Choroid plexus epithelial cell (primary cell): ENCODE results near the gene DSTYK.
"Not testable (repeated sequence)": the region's sequence is repeated elsewhere in the genome, so short reads cannot be mapped to it uniquely, and the experiment has no call there.

Source experiments
- DNase-seq: peaks from one replicate; pipeline ENCODE4 v3.0.0-alpha.2; 2010; ENCODE audit warnings: low read depth
- H3K4me3 ChIP-seq: 2 replicates; pipeline ENCODE4 v1.5.1; 2011; ENCODE audit warnings: low read depth, mild to moderate bottlenecking, control low read depth, low read length, moderate library complexity
- TF ChIP-seq, protein P1 (sequence below): conservative IDR thresholded peaks from 2 replicates; pipeline ENCODE4 v1.5.1; 2011; ENCODE audit warnings: low read depth, mild to moderate bottlenecking, control low read depth, inconsistent platforms, low read length, moderate library complexity

Gene DSTYK

DNA sequence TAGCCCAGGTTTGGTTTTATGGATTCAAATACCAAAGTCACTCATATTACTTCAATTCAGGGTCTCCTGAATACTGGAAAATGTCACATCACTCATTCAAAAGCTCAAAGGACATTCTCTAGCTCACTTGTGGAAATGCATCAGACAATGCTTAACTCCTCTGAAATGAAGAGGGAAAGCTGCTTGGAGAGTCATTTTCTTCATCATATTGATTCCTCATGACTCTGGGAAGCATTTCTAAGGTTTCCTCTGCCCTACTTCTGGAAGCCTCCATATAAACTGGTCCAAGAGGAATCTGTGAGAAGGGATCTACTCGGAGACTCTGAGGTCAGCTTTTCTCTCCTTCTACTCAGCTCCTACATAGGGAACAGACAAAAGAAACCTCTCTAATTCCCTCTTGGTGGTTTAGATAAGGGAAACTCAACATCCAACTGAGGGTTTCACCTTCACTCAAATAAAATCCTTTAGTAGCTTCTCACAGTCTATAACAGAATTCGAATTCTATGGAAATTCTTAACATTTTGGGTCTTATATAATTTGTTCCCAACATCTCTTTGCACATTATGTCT lies 53.4 kb downstream of the DSTYK start:
- no peak overlapping the region for H3K4me3 ChIP-seq
- TF ChIP-seq, protein P1, sequence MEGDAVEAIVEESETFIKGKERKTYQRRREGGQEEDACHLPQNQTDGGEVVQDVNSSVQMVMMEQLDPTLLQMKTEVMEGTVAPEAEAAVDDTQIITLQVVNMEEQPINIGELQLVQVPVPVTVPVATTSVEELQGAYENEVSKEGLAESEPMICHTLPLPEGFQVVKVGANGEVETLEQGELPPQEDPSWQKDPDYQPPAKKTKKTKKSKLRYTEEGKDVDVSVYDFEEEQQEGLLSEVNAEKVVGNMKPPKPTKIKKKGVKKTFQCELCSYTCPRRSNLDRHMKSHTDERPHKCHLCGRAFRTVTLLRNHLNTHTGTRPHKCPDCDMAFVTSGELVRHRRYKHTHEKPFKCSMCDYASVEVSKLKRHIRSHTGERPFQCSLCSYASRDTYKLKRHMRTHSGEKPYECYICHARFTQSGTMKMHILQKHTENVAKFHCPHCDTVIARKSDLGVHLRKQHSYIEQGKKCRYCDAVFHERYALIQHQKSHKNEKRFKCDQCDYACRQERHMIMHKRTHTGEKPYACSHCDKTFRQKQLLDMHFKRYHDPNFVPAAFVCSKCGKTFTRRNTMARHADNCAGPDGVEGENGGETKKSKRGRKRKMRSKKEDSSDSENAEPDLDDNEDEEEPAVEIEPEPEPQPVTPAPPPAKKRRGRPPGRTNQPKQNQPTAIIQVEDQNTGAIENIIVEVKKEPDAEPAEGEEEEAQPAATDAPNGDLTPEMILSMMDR = no peak
- no peak for DNase-seq

GRCh38 chr1:205155665-205156377 lies 55.7 kb downstream of the DSTYK start:
- not testable (repeated sequence) for DNase-seq, H3K4me3 ChIP-seq

DNA sequence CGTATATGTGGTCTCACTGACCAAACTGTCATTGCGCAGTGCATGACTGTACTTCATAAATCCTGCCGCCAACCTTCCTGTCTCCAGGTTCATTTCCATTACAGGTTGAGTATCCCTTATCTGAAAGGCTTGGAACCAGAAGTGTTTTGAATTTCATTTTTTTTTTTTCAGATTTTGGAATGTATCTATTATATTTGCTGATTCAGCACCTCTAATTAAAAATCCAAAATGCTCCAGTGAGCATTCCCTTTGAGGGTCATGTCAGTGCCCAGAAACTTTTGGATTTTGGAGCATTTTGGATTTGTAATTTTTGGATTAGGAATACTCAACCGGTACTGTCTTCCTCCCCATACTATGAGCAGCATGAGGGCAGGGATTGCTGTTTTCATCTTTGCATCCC lies 59.0 kb downstream of the DSTYK start:
- TF ChIP-seq, protein P1 = no peak
- H3K4me3 ChIP-seq = no peak overlapping the region
- no peak for DNase-seq

DNA sequence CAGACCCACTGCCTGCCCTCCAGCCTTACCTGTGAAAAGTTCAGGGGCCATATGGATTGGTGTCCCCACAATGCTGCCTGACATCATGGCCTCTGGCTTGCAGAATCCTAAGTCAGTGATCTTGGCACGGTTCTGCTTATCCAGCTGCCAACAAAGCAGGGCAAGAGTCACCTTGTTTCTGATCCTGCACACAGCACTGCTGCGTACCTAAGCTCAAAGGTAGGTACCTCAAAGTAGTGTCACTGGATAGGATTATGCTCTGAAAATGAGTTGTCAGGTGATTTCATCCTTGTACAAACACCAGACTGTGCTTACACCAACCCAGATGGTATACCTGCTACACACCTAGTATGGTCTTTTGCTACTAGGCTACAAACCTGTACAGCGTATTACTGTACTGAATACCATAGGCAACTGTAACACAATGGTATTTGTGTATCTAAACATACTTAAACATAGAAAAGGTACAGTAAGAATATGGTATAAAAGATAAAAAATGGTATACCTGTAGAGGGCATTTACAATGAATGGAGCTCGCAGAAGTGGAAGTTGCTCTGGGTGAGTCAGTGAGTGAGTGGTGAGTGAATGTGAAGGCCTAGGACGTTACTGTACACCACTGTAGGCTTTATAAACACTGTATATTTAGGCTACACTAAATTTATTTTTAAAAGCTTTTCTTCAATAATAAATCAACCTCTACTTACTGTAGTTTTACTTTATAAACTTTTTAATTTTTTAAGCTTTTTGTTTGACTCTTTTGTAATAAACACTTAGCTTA lies 60.7 kb downstream of the DSTYK start:
- H3K4me3 ChIP-seq = no peak overlapping the region
- DNase-seq = no peak
- TF ChIP-seq, protein P1 = no peak

DNA sequence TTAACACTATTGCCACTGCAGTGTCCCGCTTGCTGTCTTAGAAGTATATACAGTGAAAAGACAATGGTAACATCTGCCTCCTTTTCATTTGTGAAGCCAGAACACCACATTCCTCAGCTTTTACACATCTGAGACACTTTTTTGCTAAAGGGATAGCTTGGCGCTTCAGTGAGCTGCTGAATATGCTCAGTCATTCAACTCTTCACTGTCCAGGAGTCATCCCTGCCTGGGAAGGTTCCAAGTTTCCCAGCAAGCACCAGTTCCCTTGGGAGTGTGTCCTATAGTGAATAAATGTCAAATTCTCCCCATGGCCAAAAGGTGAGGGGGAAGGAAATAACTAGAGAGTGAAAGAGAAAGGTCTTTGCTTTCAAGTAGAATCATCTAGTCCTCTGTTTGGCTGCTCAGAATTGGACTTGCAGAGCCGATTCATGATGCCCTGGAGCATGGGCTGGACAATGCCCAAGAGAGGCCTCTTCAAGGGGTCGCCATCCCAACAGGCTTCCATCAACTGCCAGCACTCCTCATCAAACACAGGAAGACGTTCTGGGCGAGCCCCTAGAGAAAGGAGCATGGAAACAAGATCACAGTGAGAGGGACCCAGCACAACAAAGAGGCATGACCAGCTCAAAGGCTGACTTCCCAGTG lies 64.2 kb downstream of the DSTYK start:
- TF ChIP-seq, protein P1 = no peak
- DNase-seq = peak; percentile 69
- no peak overlapping the region for H3K4me3 ChIP-seq

DNA sequence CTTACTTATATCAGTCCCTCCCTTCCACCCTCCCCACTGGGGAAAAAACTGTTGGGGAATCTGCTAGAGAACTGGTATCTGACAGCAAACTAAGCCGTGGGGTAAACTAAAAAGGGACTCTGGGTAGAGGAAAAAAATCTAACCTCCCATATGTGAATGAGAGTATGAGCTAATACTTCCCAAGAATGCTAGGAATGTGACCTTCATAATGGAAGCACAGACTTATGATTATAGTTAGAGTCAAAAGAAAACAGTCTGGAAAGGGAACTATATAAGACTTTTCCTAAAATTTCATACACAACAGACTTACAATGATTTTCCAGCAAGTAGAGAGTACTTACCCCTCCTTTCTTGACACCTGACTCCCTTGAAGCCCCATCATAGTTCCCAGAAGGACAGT lies 66.8 kb downstream of the DSTYK start:
- H3K4me3 ChIP-seq = no peak overlapping the region
- TF ChIP-seq, protein P1 = no peak
- peak; percentile 75 for DNase-seq

DNA sequence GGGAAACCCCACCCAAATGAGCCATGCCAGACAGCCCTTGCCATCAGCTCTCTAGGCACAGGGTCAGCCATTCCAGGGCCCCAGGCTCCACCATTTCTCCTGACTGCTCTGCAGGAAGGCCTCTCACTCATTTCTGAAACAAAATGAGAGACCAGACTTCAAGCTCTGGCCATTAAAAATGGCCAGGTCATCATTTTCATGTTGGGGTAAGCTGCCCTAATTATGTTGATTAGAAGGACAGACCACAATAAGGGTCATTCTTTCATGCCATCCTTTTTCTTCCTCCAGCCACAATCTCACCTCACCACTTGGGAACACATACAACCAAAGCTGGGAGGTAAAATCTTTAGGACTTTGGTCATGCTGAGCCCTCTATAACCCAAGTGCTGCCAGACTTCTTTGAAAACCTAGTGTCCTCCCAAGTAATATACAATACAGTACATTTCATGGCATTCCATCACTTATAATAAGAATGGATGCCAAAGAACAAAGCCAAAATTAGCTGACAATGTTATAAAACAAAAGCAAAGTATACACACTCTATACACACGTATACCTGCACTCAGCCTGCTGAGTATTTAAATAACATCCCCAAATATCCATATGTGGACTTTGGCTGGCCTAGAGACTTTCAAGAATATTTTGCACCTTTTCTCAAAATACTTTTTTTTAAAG lies 67.3 kb downstream of the DSTYK start:
- TF ChIP-seq, protein P1 = no peak
- DNase-seq = no peak
- H3K4me3 ChIP-seq = no peak overlapping the region
